Osteoblast (primary cell): Measurements from ENCODE around the gene TCTA. TPM values are rescaled to one million over a fixed set of nuclear protein-coding genes. Genes with fewer than 3 reads are reported as not detected.

Experiments used
- DNase-seq: peaks from one replicate; pipeline ENCODE4 v3.0.0; 2011; ENCODE audit warnings: low spot score, mixed read lengths; ENCODE audit not compliant: insufficient read length; ENCODE audit errors: missing footprints
- H2AFZ ChIP-seq: 2 replicates; pipeline ENCODE4 v1.6.0; 2011; ENCODE audit warnings: mild to moderate bottlenecking, low read length
- H3K27ac ChIP-seq: 2 replicates; pipeline ENCODE4 v1.5.1; 2011; ENCODE audit warnings: mild to moderate bottlenecking, low read depth, low read length, moderate library complexity
- H3K27me3 ChIP-seq: 2 replicates; pipeline ENCODE4 v1.6.0; 2012; ENCODE audit warnings: mild to moderate bottlenecking, control low read depth, inconsistent platforms, low read length, moderate library complexity; ENCODE audit not compliant: insufficient read depth
- H3K36me3 ChIP-seq: 2 replicates; pipeline ENCODE4 v1.5.1; 2011; ENCODE audit warnings: mild to moderate bottlenecking, low read length, control low read depth, moderate library complexity; ENCODE audit not compliant: insufficient read depth
- H3K4me1 ChIP-seq: 2 replicates; pipeline ENCODE4 v1.5.1; 2011; ENCODE audit warnings: mild to moderate bottlenecking, low read length, control low read depth, moderate library complexity; ENCODE audit not compliant: insufficient read depth
- H3K4me2 ChIP-seq: 2 replicates; pipeline ENCODE4 v1.6.0; 2011; ENCODE audit warnings: mild to moderate bottlenecking, low read length; ENCODE audit not compliant: insufficient read depth
- H3K4me3 ChIP-seq: fragments of 200-600 bp; sonication (generic); 3 replicates; pipeline ENCODE4 v1.5.1; 2012; ENCODE audit warnings: mild to moderate bottlenecking, low read length, inconsistent platforms; ENCODE audit not compliant: insufficient read depth
- H3K79me2 ChIP-seq: 2 replicates; pipeline ENCODE4 v1.6.0; 2012; ENCODE audit warnings: mild to moderate bottlenecking, low read length, control low read depth, inconsistent platforms; ENCODE audit not compliant: insufficient read depth
- H3K9me3 ChIP-seq: 2 replicates; pipeline ENCODE4 v1.5.1; 2011; ENCODE audit warnings: low read depth, low read length, control low read depth
- H4K20me1 ChIP-seq: 2 replicates; pipeline ENCODE4 v1.6.0; 2012; ENCODE audit warnings: mild to moderate bottlenecking, low read length, control low read depth; ENCODE audit not compliant: insufficient read depth
- CTCF ChIP-seq: IDR thresholded peaks from 2 replicates; pipeline ENCODE4 v1.5.1; 2011; ENCODE audit warnings: mild to moderate bottlenecking, low read depth, low read length, moderate library complexity; ENCODE audit errors: extremely low read depth
- total RNA-seq: library from RNA; depleted of rRNA; stranded (reverse); fragments of >200 nt; gene quantifications from 2 replicates; pipeline ENCODE4 v1.2.3, GENCODE V29; 2012

Gene TCTA
- total RNA-seq, 1 donor, result 35.8 TPM

DNA sequence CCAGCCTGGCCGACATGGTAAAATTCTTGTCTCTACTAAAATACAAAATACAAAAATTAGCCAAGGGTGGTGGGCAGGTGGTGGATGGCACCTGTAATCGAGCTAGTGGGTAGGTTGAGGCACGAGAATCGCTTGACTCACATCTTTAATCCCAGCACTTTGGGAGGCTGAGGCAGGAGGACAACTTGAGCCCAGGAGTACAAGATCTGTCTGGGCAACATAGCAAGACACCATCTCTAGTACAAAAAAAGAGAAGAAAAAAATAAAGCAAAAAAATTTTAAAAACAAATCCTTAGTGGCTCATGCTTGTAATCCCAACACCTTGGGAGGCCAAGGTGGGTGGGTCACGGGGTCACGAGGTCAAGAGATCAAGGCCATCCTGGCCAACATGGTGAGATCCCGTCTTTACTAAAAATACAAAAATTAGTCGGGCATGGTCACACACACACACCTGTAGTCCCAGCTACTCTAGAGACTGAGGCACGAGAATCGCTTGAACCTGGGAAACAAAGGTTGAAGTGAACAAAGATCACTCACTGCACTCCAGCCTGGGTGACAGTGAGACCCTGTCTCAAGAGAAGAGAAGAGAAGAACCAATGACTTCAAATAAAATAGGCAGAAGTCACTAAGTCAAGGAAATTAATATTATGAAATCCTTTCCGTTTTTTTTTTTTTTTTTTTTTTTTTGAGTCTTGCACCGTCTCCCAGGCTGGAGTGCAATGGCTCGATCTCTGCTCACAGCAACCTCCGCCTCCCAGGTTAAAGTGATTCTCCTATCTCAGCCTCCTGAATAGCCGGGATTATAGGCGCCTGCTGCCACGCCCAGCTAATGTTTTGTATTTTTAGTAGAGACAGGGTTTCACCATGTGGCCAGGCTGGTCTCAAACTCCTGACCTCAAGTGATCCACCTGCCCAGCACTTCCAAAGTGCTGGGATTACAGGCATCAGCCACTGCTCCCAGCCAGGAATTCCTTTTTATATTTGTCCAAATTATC is 5.4 kb upstream of the TCTA start:
- Histone ChIP-seq H3K36me3 (peaks cover 16% of the 10 kb centered on the region), H4K20me1 (peaks cover 76% of the 10 kb centered on the region), H3K79me2 (peaks cover 99% of the 10 kb centered on the region), H2AFZ (no peak overlapping the region), H3K4me1 (peaks cover 23% of the 10 kb centered on the region), H3K27me3 (no peaks in the 10 kb centered on the region), H3K9me3 (no peaks in the 10 kb centered on the region), H3K4me2 (peak overlapping the region; percentile 50), H3K4me3 (no peak overlapping the region), H3K27ac (peak overlapping the region; percentile 32)
- DNase-seq, result no peak
- TF ChIP-seq CTCF, result no peak

GRCh38 chr3:49410066-49410845 is 2.0 kb upstream of the TCTA start:
- H3K4me3 ChIP-seq, result peak overlapping the region; percentile 91
- DNase-seq, result no peak
- H3K27ac ChIP-seq, result peak overlapping the region; percentile 70
- H3K4me2 ChIP-seq, result peak overlapping the region; percentile 94
- H3K4me1 ChIP-seq, result peaks cover 37% of the 10 kb centered on the region
- no peak for TF ChIP-seq CTCF
- no peak overlapping the region for H2AFZ ChIP-seq
- no peaks in the 10 kb centered on the region for H3K27me3 ChIP-seq
- no peaks in the 10 kb centered on the region for H3K9me3 ChIP-seq
- H3K79me2 ChIP-seq, result peaks cover 88% of the 10 kb centered on the region
- H4K20me1 ChIP-seq, result peaks cover 51% of the 10 kb centered on the region
- H3K36me3 ChIP-seq, result peaks cover 13% of the 10 kb centered on the region

DNA sequence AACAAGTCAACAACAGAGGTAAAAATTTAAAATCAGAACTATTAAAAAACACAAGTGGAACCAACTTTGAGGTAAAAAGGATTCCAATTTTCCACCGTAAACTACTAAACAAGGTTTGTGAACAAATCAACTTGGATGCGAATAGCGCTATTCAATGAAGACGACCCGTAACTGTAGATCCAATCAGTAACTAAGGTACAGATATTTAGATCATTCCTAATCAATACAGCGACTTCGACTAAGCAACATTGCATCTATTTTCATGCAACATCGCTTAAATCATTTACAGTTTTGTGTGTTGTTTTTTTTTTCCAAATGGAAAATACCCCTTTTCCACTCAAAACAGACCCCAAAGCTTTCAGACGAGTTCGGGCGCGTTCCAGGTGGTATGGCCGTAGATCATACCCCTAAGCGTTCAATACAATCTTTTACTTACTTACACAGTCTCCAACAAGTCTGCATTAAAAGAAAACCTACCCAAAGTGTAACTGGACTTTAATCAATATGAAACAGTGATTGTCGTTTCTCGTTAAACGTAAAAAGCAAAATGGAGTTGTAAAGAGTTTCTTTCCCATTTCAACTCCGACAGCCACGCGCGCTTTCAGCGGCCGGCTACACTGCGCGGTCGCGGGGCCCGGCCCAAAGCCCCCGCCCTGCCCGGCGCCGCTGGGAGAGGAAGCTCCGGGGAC is 1.2 kb upstream of the TCTA start:
- Histone ChIP-seq H3K9me3 (no peaks in the 10 kb centered on the region), H3K4me2 (peak overlapping the region; percentile 94), H3K36me3 (peaks cover 14% of the 10 kb centered on the region), H2AFZ (no peak overlapping the region), H3K79me2 (peaks cover 84% of the 10 kb centered on the region), H3K4me1 (peaks cover 37% of the 10 kb centered on the region), H3K27me3 (no peaks in the 10 kb centered on the region), H3K4me3 (peak overlapping the region; percentile 91), H4K20me1 (peaks cover 44% of the 10 kb centered on the region), H3K27ac (peak overlapping the region; percentile 70)
- TF ChIP-seq CTCF, result no peak
- DNase-seq, result peak; percentile 68
